ENCODE results near the gene EHD2. TPM values are rescaled to one million over a fixed set of nuclear protein-coding genes. Genes with fewer than 3 reads are reported as not detected.
"Not testable (repeated sequence)": the region's sequence is repeated elsewhere in the genome, so short reads cannot be mapped to it uniquely, and the experiment has no call there.

EHD2 gene
- polyA plus RNA-seq, 12 donors = 83.7 to 146 (median 105) TPM; not detected in 1

DNA sequence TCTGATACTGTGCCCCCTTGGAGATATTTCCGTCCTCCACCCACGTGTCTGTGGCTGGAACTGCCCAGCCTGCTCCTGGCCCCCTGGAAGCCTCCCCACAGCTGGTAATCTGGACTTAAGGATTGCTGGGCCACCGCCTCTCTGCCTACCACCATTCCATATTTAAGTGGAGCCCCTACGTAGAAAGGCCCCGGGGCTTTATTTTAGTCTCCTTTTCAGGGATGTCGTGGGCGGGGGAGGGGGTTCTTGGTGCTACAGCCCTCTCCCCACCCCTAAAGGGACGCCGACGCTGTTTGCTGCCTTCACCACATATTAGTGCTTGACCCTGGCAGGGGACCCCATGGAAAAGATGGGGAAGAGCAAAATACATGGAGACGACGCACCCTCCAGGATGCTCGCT, 29.4 kb downstream of the EHD2 start:
- no peak for DNase-seq

DNA sequence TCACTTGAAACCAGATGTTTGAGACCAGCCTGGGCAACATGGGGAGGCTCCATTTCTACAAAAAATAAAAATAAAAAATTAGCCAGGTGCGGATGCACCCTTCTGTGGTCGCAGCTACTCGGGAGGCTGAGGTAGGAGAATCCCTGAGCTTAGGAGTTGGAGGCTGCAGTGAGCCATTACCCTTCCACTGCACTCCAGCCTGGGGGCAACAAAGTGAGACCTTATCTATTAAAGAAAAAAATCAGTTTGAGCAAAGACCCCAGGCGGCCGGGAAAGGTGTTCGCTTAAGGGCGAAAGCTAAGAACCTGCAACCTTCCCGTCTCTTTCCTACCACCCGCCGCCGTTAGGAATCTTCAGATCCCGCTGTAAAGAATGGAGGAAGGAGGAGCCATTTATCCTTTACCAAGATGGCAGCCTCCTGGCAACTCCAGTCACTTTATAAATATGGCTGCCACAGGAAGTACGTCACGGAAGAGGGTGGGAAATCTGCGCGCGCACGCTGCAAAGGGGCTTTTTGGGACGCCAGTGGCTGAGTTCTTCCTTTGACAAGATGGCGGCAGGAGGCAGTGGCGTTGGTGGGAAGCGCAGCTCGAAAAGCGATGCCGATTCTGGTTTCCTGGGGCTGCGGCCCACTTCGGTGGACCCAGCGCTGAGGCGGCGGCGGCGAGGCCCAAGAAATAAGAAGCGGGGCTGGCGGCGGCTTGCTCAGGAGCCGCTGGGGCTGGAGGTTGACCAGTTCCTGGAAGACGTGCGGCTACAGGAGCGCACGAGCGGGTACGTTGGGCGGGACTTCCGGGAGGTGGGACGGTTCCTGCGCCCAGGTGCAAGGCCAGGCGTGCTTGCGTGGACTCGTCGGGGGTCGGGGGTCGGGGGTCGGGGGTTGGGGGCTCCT, 32.0 kb downstream of the EHD2 start, which contains the start of gene NOP53:
Gene NOP53 (plus strand): TSS at position 537 of the 892 bp plus-strand sequence. CDS start 14 bp downstream, at position 551.
- peak; percentile 97 for DNase-seq

DNA sequence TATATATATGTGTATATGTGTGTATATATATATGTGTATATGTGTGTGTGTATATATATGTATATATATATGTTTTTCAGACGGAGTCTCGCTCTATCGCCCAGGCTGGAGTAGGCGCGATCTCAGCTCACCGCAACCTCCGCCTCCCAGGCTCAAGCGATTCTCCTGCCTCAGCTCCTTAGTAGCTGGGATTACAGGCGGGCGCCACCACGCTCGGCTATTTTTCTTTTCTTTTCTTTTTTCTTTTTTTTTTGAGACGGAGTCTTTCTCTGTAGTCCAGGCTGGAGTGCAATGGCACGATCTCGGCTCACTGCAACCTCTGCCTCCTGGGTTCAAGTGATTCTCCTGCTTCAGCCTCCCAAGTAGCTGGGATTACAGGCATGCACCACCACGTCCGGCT, 32.9 kb downstream of the EHD2 start:
- DNase-seq = not testable (repeated sequence)

DNA sequence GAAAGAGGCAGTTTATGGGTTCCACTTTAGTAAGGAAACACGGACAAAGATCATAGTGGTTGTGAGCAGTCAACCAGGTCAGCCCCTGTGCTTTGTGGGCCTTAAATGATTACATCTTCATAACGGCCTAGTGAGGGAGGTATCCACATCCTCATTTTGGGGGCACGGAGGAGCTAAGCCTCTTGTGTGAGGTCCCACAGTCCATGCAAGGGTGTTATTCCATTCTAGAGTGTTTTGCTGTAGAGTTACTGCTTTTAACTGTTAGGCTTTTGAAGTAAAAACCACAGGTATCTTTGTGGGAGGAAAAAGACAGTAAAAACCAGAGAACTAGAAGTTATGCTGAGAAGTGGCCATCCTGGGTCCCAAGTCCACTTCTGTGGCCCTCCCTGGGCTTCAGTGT, 36.1 kb downstream of the EHD2 start:
- DNase-seq = no peak

DNA sequence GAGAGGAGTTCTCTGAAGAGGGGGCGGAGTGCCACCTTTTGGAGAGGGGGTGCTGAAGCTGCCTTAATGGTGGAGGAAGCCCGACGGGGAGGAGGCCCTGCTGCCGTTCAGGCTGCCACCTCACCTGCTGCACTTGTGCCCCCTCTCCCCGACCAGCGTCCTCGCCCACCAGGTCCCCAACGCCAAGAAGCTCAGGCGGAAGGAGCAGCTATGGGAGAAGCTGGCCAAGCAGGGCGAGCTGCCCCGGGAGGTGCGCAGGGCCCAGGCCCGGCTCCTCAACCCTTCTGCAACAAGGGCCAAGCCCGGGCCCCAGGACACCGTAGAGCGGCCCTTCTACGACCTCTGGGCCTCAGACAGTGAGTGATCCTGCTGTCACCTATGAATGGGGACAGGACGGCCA, 37.5 kb downstream of the EHD2 start:
- DNase-seq = no peak

DNA sequence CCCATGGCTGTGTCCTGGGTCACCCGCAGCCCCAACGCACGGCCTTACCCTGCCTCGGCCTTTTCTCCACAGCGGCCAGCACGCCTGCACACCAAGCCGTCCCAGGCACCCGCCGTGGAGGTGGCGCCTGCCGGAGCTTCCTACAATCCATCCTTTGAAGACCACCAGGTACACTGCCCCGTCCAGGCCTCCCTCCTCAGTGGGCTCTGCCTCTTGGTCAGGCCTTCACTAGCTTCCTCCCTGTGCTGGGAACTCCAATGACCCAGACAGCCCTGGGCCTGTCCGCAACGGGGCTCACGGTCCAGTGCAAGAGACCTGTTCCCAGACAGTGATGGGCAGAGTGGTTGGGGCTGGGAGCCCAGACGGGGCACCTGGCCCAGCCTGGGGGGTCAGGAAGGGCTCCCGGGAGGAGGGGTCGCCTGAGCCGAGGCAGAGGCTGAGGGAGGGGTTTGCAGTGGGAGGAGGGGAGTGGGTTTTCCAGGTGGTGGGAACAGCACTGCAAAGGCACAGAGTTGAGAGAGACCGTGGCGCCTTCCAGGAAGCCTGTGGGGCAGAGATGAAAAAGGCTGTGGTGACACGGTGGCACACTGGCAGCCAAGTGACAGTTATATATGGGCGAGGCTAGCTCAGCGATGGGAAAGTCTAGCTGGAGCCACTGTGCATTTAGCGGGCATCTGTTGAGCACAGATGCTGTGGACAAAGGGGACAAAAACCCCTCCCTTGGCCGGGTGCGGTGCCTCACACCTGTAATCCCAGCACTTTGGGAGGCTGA, 39.4 kb downstream of the EHD2 start:
- DNase-seq = no peak

DNA sequence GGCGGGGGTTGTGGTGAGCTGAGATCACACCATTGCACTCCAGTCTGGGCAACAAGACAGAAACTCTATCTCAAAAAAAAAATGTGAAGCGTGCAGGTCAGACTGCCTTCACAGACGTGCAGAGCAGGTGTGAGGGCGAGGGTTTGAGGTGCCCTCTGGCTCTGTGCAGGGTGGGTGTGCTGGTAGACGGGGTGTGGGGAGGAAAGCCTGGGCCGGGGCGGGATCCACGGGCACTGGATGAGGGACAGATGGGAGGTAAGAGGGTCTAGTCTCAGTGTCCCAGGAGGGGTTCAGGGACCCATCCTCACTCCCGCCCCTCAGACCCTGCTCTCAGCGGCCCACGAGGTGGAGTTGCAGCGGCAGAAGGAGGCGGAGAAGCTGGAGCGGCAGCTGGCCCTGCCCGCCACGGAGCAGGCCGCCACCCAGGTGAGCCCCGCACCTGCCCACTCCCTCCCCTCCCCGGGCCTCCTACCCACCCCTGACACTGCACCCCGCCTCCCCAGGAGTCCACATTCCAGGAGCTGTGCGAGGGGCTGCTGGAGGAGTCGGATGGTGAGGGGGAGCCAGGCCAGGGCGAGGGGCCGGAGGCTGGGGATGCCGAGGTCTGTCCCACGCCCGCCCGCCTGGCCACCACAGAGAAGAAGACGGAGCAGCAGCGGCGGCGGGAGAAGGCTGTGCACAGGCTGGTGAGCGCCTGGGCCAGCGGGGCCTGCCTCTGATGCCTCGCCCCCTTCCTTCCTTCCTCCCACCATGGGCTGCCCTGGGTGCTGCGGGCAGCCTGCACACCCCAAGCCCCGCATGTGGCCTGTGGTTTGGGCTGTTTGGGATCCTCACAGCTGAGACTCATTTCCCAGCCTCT, 41.2 kb downstream of the EHD2 start:
- DNase-seq = no peak

DNA sequence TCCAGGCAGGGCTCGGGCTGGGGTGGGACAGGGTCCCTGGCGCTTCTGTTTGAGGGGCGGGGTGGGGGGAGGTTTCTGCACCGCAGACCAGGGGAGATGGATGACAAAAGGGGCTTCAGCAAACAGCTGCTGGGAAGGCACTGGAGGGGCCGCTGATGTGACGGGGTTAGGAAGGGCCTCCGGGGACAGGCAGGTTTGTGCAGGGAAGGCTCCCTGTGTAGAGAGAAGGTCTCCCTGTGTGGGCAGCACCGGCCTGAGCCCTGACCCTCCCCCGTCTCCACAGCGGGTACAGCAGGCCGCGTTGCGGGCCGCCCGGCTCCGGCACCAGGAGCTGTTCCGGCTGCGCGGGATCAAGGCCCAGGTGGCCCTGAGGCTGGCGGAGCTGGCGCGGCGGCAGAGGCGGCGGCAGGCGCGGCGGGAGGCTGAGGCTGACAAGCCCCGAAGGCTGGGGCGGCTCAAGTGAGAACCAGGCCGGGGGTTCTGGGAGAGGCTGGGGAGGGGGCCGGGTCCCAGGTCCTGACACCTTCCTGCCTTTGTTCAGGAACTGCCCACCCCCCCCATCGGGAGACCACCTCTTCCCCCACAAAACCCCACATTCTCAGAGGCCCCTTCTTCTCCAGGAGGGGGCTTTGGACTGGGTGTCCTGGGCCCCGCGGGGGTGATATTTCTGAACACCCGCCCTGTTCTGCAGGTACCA, 42.0 kb downstream of the EHD2 start:
- DNase-seq = no peak

DNA sequence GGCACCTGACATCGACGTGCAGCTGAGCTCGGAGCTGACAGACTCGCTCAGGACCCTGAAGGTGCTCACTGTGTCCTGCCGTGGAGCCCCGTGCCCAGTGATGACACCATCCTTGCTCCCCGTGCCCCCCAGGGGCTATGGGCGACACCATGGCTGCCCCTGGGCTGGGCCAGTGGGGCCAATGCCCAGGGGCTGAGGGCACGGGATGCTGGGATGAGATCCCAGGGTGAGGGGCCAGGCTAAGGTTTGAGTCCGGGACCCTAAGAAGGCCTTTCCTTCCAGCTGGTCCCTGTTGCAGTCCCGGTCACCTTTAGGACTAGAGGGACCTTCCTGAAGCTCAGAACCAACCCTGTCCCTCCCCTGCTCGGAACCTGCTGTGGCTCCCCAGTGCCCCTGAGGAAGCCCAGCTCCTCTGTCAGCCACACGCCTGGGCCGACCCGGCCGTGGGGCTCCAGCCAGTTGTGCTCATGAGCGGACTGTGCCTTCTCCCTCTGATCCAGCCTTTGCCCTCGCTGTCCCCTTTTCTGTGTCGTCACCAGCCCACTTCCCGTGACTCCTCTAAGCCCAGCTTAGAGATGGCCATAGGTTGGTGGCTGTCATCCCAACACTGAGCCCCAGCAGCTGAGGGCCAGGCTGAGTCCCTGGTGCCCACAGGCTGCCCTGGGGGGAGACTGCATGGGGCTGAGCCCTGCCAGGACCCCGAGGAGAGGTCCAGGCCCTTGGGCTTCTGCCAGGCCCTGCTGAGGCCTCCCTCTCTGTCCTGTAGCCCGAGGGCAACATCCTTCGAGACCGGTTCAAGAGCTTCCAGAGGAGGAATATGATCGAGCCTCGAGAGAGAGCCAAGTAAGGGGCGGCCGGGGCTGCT, 42.8 kb downstream of the EHD2 start:
- no peak for DNase-seq

DNA sequence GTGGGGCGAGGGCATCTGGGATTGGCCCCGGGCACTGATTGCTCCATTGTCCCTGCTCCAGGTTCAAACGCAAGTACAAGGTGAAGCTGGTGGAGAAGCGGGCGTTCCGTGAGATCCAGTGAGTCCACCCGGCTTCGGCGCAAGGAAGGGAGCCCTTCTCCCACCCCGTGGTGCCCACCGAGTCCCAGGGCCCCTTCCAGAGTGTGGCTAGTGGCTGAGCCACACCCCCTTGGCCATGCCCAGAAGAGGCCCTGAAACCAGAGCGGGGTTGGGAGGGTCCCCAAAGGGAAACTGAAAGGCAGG, 43.4 kb downstream of the EHD2 start:
- DNase-seq = no peak

DNA sequence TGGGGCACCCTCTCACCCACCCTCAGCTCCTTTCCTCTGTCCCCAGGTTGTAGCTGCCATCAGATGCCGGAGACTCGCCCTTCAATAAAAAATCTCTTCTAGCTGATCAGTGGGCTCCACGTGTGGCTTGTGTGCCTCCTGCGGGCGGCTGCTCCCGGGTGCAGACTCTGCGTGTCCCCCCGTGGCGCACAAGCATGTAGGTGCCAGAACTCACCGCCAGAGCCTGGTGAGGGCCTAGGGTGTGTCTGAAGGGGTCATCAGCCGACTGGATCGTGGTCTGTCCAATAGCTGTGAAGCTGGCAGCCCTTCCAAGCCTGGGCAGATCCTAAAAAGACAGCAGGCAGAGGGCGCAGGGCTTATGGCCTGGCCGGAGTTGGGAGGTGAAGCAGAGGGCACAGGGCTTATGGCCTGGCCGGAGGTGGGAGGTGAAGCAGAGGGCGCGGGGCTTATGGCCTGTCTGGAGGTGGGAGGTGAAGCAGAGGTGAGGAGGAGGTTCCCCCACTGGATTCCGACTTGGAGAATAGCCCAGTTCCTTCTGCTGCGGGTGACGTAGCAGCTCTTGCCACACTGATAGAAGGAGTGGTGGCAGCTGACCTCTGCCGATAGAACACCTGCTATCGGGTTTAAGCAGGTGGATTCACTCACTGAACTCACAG, 43.9 kb downstream of the EHD2 start:
- no peak for DNase-seq

DNA sequence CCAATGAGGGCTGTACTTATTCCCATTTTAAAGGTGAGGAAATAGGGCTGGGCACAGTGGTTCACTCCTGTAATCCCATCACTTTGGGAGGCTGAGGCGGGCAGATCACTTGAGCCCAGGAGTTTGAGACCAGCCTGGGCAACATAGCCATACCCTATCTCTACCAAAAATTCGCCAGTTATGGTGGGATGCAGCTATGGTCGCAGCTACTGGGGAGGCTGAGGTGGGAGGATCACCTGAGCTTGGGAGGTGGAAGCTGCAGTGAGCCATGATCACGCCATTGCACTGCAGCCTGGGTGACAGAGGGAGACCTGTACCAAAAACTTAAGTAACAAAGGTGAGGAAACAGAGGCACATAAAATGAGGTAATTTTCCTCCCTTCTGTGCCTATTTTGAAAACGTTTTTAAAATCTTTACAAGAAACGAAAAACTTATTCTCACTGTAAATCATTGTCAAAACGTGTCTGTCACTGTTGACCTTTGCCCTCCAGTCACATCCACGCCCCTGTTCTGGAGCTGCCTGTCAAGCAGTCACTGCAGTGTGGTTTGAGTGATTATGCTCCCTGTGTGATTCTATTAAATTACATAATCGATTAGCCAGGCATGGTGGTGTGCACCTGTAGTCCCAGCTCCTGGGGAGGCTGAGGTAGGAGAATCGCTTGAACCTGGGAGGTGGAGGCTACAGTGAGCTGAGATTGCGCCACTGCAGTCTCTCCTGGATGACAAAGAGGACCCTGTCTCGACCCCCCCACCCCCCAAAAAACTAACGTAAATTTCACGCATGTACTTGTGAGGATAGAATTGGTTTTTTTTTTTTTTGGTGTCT, 44.6 kb downstream of the EHD2 start:
- DNase-seq = no peak

DNA sequence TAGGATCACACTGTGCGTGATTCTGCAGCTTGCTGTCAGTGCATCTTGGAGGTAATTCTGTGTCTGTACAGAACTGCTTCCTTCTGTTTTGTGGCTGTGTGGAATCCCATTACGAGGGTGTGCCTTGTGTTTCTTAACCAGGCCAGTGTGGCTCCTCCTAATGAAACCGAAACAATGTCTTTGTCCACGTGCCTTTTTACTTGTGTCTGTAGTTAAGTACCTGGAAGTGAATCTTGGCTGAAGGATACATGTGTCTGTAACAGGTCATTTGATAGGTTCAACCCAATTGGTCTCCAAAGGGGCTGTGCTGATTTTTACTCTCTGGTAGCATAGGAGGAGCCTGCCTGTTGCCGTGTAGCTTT, 45.2 kb downstream of the EHD2 start:
- no peak for DNase-seq

DNA sequence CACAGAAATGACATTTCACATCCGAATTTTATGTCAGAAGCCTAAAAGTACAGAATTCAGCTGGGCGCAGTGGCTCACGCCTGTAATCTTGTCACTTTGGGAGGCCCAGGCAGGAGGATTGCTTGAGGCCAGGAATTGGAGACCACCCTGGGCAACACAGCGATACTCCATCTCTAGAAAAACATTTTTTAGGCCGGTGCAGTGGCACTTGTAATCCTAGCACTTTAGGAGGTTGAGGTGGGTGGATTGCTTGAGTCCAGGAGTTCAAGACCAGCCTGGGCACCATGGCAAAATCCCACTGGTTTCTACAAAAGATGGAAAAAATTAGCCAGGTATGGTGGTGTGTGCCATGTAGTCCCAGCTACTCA, 47.4 kb downstream of the EHD2 start:
- DNase-seq = no peak

DNA sequence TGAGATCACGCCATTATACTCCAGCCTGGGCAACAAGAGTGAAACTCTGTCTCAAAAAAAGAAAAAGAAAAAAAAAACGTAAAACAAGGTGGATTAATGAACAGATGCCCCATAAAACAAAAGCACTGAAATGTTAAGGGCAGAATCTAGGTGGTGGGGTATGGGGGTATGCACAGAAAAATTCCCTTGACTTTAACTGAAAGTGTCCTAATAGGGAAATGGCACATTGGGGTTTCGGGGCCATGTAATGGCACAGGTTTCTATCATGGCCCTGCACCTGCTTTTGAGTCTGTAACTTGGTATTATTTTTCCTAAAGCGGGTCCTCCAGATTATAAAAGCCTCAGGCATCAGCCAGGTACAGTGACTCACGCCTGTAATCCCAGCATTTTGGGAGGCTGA, 48.3 kb downstream of the EHD2 start:
- DNase-seq = no peak

DNA sequence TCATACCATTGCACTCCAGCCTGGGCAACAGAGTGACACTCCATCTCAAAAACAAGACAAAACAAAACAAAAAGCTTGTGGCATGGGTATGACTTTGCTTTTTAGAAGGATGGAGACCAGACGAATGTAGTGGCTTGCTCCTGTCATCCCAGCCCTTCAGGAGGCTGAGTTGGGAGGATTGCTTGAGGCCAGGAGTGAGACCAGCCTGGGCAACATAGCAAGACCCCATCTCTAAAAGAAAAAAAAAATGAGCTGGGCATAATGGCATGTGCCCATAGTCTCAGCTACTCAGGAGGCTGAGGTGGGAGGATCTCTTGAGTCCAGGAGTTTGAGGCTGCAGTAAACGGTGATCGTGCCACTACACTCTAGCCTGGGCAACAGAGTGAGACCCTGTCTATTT, 48.9 kb downstream of the EHD2 start:
- no peak for DNase-seq

DNA sequence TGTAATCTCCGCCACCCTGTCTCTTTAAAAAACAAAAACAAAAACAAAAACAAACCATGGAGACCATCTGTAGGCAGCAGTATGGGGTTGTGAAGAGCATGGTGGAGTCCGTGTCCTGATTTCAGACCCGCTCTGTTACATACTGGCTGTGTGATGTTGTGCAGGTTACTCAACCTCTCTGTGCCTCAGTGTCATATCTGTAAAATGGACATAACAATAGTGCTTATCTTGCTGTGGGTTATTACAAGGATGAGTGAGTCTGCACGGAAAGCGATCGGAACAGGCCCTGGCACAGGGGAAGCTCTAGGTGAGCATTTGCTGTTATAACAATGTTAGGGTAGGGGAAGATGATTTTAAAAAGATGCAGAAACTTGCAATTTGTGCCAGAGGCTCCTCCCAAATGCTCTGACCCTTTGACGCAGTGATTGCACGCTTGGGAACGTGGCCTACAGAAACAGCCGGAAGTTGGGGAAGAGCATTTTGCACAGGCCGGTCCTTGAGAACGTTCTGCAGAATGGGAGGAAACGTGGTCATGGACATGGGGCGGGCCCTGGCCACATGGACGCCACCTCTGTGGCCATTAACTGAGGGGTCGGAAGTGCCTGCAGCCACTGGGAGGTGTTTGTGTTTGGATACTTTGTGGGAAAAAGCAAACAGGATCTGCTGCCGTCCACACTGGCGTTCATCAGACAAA, 49.5 kb downstream of the EHD2 start:
- no peak for DNase-seq

DNA sequence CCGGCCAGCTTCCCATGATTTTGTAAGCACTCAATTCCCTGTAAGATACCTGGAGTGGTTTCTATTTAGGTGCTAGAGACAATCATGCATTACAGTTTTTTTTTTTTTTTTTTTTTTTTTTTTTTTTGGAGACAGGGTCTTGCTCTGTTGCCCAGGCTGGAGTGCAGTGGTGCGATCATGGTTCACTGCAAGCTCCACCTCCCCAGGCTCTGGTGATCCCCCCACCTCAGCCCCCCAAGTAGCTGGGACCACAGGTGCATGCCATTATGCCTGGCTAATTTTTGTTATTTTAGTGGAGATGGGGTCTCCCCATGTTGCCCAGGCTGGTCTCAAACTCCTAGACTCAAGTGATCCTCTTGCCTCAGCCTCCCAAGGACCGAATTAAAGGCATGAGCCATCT, 51.5 kb downstream of the EHD2 start:
- not testable (repeated sequence) for DNase-seq
